Right renal cortex interstitium (tissue), 3 donors: ENCODE results near the gene SCFD1. TPM values are rescaled to one million over a fixed set of nuclear protein-coding genes. Genes with fewer than 3 reads are reported as not detected.
"Not testable (repeated sequence)": the region's sequence is repeated elsewhere in the genome, so short reads cannot be mapped to it uniquely, and the experiment has no call there.

Experiments
- DNase-seq, 3 donors: peaks; one replicate each; pipeline ENCODE4 v3.0.0-alpha.2; 2013; ENCODE audit warnings: low read depth in 3 of 3, low spot score in 2 of 3
- polyA plus RNA-seq, 3 donors: library from polyadenylated mRNA; unstranded; fragments of 120-200 nt; gene quantifications; one replicate each; pipeline ENCODE4 v1.2.1, GENCODE V29; 2013; ENCODE audit not compliant: insufficient read length in 3 of 3

Gene SCFD1
- polyA plus RNA-seq, 3 donors = 84.1 to 103 (median 99.0) TPM

DNA sequence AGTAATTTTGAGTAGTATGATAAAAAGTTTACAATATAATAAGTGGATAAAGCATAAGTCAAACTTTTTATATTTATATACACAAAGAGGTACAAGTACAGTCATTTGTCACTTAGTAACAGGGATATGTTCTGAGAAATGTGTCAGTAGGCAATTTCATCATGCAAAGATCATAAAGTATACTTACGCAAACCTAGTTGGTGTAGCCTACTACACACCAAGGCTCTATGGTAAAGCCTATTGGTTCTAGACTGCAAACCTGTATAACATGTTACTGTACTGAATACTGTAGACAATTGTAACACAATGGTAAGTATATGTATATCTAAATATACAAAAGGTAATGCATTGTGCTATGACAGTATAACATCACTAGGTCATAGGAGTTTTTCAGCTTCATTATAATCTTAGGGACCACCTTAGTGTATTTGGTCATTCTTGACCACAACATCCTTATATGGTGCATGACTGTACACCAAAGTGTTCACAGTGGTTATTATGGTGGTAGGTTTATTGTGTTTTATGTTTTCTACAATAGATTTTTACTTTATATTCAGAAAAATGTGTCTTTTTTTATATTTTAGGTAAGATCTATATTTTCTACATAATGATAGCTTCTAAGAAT is 14.9 kb upstream of the SCFD1 start:
- DNase-seq = no peak

DNA sequence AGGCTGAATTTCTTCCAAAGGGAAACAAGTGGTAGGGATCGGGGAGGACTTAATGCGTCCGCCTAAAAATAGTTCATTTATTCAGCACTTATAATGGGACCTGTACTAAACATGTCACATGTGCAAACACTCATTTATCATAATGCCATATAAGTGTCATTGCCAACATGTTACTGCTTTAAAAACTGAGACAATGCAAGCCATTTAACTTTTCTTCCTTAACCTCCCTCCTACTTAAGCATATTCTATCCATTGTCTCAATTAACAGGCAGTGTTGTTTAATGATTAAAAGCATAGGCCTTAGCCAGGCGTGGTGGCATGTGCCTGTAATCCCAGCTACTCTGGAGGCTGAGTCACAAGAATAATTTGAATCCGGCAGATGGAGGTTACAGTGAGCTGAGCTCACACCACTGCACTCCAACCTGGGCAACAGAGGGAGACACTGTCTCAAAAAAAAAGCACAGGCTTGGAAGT is 13.5 kb upstream of the SCFD1 start:
- DNase-seq = no peak

DNA sequence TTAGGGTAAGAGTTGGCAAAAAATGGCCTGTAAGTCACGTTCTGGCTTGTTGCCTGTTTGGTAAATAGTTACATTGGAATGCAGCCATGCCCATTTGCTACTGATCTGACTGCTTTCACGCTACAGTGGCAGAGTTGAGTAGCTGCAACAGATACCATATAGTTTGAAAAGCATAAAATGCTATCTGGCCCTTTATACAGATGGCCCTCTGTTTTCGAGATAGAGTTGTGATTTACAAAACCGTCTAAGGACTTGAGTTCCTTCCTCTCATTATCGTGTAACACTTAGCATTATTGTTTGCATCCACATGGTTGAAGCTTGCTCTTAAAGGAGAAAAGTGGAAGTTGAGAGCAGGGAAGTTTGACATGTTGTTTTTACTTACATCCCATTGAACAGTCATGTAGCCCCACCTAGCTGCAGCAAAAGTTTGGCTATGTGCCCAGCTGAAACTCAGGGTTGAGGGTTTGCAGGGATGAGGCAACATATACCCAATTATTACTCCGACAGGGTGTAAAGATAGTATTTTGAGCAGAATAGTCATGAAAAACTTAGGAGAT is 11.3 kb upstream of the SCFD1 start:
- no peak for DNase-seq

DNA sequence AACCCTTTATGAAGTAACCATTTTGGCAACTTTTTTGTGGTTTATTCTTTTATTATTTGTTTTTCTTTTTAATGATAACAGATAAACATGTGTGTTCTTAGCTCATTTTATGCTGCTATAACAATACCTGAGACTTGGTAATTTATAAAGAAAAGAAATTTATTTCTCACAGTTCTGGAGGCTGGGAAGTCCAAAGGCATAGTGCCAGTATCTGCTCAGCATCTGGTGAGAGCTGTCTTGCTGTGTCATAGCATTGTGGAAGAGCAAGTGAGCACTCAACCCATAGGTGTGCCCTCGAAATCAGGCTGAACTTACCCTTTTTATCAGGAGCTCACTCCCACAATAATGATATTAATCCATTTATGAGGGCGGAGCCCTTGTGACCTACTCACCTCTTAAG is 8.0 kb upstream of the SCFD1 start:
- no peak for DNase-seq

DNA sequence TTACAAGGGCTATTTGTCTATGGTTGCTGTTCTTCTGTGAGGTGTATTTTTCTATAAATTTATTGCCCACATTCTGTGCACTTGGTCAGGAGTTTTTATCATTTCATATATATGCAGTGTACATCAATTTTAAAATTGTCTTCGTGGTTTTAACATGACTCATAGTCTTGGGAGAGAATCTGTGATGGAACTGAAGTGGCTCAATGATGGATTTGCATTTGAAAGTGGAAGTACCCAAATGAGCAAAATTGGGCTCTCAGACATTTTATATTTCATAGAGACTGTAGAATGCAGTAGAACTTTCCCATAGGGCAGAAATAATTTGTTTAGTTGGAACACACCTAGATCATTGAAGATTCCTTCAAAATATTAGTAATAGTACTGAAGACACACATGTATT is 1.9 kb upstream of the SCFD1 start:
- no peak for DNase-seq

DNA sequence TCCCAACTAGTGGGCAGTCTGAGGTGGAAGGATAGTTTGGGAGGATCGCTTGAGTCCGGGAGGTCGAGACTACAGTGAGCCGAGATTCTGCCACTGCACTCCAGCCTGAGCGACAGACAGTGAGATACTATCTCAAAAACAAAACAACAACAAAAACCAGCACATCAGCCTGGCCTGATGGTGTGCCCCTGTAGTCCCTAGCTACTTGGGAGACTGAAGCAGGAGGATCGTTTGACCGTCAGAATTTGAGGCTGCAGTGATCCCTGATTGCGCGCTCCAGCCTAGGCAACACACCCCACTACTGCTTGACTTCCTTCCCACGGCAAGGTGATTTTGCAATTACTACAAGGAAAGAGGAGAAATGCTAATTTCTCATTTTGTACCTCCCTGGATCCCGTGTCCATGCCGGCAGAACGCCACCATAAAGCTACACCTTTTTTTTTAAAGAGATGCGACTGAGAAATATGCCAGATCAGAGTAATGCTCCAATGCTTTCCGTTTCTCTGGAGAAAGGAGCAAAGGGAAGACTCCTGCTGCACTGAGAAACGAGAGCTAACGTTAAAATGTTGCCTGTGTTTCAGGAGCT is 672 bp upstream of the SCFD1 start:
- DNase-seq = peak in 1 of 3 donors; percentile 12

DNA sequence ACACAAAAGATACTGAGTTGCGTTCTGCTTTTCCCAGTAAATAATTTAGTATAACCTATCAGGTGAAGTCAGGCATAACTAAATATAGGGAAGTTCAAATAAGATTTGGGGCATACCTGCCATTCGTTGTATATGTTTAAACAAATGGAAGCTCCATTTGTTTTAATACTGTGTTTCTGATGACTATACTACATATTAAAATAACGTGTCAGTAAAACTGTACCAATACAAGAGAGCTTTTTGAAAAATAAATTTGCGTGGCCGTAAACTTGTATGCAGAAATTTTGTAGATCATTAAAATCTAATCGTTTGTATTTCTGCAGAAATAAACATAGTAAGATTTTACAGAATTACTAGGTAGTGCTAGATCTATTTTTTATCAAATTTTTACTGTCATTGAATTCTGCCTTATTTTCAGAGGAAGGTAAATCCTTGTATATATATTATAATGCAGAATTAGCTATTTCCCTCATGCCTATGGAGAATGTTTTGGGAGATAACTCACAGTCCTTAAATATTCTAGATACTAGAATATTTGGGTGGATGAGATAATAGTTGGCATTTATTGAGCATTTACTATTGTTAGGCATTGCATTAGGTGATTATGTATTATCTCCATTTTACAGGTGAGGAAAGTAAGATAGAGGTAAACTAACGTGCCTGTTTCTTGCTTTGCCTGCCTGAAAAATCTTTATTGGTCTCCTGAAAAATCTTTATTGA is 1.5 kb downstream of the SCFD1 start:
- no peak for DNase-seq

DNA sequence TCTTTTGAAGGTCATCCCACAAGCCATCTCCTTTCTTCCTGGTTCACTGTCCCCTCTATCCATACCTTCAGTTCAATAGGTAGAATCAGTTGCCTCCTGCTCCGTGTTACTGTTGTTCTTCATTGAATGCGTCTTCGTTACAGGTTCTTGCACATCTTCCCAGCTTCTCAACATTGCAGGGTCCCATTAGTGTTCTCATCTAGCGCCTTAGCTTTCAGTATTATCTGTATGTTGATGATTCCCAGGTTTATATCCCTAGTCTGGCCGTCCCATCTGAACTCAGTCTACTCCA is 2.0 kb downstream of the SCFD1 start:
- no peak for DNase-seq

DNA sequence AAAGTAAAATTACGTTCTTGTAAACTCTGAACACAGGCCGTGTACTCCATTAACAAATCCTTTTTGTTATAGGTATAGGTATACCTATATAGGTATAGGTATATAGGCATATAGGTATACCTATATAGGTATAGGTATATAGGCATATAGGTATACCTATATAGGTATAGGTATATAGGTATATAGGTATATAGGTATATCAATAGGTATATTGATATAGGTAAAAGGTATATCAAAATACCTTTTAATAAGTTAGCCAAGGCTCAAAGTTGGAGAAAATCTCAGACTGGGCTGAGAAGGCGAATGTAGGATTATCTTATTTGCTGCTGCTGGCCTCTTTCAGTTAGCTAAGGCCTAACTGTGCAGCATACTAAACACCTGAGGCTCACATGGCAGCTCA is 3.4 kb downstream of the SCFD1 start:
- DNase-seq = no peak

DNA sequence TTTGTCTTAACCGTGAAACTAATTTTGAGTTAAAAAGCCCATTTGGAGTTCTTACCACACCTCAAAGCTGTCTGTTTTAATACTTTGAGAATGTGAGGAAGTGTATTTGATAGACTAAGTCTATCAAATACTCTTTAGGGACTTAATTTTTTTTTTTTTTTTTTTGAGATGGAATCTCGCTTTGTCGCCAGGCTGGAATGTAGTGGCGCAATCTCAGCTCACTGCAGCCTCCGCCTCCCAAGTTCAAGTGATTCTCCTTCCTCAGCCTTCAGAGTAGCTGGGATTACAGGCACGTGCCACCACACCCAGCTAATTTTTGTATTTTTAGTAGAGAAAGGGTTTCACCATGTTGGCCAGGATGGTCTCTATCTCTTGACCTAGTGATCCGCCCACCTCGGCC is 7.3 kb downstream of the SCFD1 start:
- not testable (repeated sequence) for DNase-seq

DNA sequence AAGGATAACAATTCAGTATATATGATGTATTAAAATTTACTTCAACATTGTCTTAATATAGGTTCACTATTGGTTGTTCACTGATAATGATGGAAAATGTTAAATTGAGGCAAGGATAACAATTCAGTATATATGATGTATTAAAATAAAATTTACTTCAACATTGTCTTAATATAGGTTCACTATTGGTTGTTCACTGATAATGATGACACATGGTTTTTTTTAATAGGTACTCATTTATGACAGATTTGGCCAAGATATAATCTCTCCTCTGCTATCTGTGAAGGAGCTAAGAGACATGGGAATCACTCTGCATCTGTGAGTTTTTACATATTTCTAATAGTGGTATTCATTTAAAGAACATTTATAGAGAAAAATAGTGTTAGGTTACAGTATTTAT is 8.1 kb downstream of the SCFD1 start:
- no peak for DNase-seq

DNA sequence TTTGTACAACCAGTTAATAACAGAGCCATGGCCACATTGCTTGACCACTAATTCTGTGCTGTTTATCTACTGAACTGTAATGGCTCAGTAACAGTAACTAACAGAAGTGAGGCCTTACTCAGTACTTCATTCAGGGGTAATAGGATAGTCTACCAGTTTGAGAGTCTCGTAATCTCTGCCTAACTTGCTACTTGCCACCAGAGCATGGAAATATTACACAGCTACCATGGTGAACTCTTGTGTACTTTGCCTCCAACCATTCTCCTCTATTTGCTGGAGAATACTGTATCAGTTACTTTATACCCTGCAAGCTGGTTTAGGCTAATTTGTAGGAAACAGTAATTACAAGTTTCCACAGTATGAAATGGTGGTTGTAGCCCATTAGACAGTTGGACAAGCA is 10.6 kb downstream of the SCFD1 start:
- no peak for DNase-seq

DNA sequence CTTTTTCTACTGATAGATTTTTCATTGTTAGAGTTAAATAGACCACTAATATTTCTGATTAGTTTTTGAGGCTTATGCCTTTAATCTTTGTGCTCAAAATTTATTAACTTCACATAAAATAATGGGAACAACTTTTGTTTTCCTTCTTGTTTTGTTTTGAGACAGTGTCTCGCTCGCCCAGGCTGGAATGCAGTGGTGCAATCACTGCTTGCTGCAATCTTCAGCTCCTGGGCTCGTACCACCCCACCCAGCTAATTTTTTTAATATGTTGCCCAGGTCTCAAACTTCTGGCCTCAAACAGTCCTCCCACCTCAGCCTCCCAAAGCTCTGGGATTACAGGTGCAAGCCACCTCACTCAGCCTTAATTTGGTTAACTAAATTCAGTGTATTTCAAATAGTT is 16.8 kb downstream of the SCFD1 start:
- no peak for DNase-seq

DNA sequence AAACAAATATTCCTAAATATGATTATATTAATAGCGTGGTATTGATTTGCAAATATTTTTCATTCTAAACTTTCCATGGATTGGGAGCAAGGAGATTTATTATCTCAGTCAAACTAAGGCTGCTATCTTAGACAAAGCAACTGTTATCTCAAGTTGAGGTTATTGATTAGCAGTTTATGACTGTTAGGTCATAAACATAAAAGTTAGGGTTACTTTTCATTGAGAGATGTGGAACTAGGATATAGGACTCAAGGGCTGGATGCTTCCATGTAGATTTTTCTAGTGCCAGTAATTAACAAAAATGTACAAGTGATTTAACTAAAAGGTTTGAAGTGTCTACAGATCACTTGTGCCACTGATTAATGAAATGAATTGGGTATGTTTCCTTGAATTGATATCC is 19.1 kb downstream of the SCFD1 start:
- no peak for DNase-seq

DNA sequence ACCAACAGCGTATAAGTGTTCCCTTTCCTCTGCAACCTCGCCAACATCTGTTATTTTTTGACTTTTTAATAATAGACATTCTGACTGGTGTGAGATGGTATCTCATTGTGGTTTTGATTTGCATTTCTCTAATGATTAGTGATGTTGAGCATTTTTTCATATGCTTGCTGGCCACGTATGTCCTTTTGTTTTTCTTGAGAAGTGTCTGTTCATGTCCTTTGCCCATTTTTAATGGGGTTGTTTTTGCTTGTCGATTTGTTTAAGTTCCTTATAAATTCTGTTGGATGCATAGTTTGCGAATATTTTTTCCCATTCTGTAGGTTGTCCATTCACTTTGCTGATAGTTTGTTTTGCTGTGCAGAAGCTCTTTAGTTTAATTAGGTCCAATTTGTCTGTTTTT is 22.3 kb downstream of the SCFD1 start:
- not testable (repeated sequence) for DNase-seq

DNA sequence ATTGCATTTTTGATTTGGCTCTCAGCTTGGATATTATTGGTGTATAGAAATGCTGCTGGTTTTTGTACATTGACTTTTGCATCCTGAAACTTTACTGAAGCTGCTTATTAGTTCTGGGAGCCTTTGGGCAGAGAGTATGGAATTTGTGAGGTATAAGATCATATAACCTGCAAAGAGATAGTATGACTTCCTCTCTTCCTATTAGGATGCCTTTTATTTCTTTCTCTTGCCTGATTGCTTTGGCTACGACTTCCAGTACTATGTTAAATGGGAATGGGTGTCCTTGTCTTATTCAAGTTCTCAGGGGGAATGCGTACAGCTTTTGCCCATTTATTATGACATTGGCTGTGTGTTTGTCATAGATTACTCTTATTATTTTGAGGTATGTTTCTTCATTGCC is 23.5 kb downstream of the SCFD1 start:
- no peak for DNase-seq

DNA sequence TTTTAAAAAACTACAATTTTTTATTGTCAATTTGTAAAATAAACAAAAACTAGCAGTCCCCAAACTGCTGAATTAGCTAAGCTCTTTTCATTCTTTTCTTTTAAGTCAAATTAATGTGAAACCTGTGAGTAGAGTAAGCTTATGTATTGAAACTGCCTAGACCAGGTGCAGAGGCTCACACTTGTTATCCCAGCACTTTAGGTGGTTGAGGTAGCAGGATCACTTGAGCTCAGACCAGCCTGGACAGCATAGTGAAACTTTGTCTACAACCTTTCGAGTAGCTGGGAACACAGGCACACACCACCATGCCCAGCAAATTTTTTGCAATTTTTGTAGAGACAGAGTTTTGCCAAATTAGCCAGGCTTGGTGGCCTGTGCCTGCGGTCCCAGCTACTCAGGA is 26.4 kb downstream of the SCFD1 start:
- no peak for DNase-seq

DNA sequence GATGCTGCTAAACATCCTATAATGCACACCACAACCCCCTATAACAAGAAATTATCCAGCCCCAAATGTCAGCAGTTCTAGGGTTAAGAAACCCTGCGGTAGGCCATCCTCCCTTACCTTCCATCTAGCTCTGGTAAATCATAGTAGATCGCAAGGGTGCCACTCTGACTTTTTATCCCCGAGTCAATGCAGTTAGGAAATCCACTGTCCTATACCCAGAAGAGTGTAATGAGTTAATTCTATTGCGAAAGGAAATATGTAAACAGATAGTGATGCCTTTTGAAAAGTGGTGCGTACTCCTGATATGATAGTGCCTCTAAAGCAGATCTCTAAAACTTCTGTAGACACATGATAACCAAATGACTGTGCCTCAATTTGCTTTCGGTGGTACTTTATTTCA is 29.8 kb downstream of the SCFD1 start:
- DNase-seq = no peak

DNA sequence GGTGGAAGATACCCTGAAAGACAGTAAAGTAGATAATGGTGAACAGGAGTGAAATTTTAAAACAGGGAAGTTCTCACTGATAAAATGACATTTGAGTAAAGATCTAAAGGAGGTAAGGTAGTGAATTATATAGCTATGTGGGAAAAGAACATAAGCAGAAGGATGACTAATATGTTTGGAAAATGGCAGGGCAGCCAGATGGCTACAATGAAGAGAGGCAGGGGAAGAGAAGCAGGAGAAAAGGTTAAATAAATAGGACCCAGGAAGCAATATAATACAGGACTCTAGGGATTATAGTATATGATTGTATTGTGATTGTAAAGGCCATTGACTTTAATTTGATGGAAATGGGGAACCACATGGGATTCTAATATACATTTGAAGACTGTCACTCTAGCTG is 33.0 kb downstream of the SCFD1 start:
- DNase-seq = no peak

DNA sequence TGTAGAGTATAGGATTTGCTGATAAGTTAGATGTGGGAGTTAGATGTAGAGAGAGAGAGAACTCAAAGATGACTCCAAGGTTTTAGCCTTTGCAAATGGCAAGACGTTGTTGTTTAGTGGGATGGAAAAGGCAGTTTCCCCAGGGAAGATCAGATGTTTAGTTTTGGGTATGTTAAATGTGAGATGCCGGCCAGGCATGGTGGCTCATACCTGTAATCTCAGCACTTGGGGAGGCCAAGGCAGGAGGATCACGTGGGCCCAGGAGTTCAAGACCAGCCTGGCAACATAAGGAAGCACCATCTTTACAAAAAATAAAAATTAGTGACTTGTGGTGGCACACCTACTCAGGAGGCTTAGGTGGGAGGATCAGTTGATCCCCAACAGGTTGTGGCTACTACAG is 33.5 kb downstream of the SCFD1 start:
- no peak for DNase-seq

DNA sequence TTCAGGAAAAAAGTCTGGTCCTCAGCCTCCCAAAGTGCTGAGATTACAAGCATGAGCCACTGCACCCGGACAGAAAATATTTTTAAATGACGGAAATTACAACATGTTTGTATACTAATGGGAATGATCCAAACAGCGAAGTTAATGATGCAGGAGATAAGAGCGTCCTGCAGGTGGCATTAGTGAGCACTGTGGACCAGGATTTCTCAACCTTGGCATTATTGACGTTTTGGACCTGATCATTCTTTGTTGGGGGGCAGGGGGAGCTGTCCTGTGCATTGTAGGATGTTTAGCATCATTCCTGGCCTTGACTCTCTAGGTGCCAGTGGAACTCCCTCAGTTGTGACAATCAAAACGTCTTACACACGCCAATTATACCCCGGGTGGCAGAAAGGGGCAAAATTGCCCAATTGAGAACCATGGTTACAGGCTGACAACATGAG is 34.1 kb downstream of the SCFD1 start:
- peak in 2 of 3 donors; percentile 3 to 8 for DNase-seq

DNA sequence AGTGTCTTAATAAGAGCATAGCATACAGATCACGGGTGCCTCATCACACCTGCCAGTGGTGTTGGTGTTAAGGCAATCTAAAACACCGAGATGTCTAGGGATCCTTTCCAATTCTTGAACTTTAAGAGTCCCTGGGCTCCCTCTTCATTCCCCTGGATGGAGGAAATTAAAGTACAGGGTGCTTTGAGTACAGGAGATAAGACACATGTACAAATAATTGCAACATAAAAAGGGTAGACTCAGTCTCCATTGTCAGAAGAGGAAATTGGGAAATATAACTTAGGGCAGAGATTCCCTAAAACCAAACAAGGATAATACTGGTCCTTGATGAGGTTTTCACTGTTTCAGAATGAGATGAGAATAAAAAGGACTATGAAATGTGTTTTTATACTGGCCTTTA is 34.9 kb downstream of the SCFD1 start:
- no peak for DNase-seq
